ENCODE data around the gene CRYBG1.

CRYBG1 gene

GRCh38 chr6:106421496-106421895 lies 61.0 kb downstream of the CRYBG1 start:
- ATAC-seq = no peak

- no peak for ATAC-seq
Observed at GRCh38 chr6:106422534-106422933, 62.0 kb downstream of the CRYBG1 start.

GRCh38 chr6:106425382-106425781 lies 64.9 kb downstream of the CRYBG1 start:
- no peak for ATAC-seq

- ATAC-seq = no peak
Observed at GRCh38 chr6:106426250-106426970, 65.9 kb downstream of the CRYBG1 start.

- ATAC-seq = no peak
Observed at GRCh38 chr6:106430466-106430865, 69.9 kb downstream of the CRYBG1 start.

- ATAC-seq = no peak
Observed at GRCh38 chr6:106431405-106431804, 70.9 kb downstream of the CRYBG1 start.

- no peak for ATAC-seq
Observed at GRCh38 chr6:106431972-106432371, 71.5 kb downstream of the CRYBG1 start.

- no peak for ATAC-seq
Observed at GRCh38 chr6:106434530-106434929, 74.0 kb downstream of the CRYBG1 start.

GRCh38 chr6:106439459-106439858 lies 78.9 kb downstream of the CRYBG1 start:
- no peak for ATAC-seq

- no peak for ATAC-seq
Observed at GRCh38 chr6:106440546-106440945, 80.0 kb downstream of the CRYBG1 start.

GRCh38 chr6:106442395-106442794 lies 81.9 kb downstream of the CRYBG1 start:
- no peak for ATAC-seq

- ATAC-seq = peak in 1 of 2 donors; percentile 69
Observed at GRCh38 chr6:106444777-106445507, 84.4 kb downstream of the CRYBG1 start.

GRCh38 chr6:106445508-106445878 lies 85.0 kb downstream of the CRYBG1 start:
- no peak for ATAC-seq

- ATAC-seq = no peak
Observed at GRCh38 chr6:106446287-106446885, 85.9 kb downstream of the CRYBG1 start.

- no peak for ATAC-seq
Observed at GRCh38 chr6:106446983-106447382, 86.5 kb downstream of the CRYBG1 start.

- ATAC-seq = peak in 1 of 2 donors; percentile 28
Observed at GRCh38 chr6:106448000-106448426, 87.5 kb downstream of the CRYBG1 start.

- no peak for ATAC-seq
Observed at GRCh38 chr6:106450653-106451052, 90.1 kb downstream of the CRYBG1 start.

GRCh38 chr6:106451439-106451838 lies 90.9 kb downstream of the CRYBG1 start:
- no peak for ATAC-seq

- no peak for ATAC-seq
Observed at GRCh38 chr6:106452628-106453027, 92.1 kb downstream of the CRYBG1 start.

GRCh38 chr6:106453756-106454367 lies 93.3 kb downstream of the CRYBG1 start:
- ATAC-seq = no peak

- ATAC-seq = no peak
Observed at GRCh38 chr6:106456756-106457155, 96.2 kb downstream of the CRYBG1 start.

GRCh38 chr6:106458021-106458986 lies 97.8 kb downstream of the CRYBG1 start:
- no peak for ATAC-seq
